ENCODE results near the gene ENTPD7. TPM values are rescaled to one million over a fixed set of nuclear protein-coding genes. Genes with fewer than 3 reads are reported as not detected.

The ENTPD7 gene
- total and polyA plus RNA-seq, 2 of the 8 experiments (the other 6 are each of a cell fraction or from before 2014, with no cell fraction given): 5.0 to 15.6 TPM

GRCh38 chr10:99658622-99659030, 683 bp upstream of the ENTPD7 start:
- POLR2A ChIA-PET (ENCODE audit: partially characterized antibody): interaction anchor here (1.5 to 3.0 kb wide), 2 partner anchors 9 to 37 kb away, joined by 4 to 23 read pairs; partner anchors contain the start of gene SLC25A28
- peak in 1 of 2 experiments; percentile 50 for DNase-seq (ENCODE audit: low read depth in 1 of 2, low spot score in 2 of 2)
- WGBS, 2 experiments (ENCODE audit: extremely low coverage in 1 of 2, insufficient coverage in 1 of 2, insufficient read length in 1 of 2, insufficient replicate concordance in 2 of 2, low coverage in 1 of 2, low lambda C conversion rate in 2 of 2, missing lambda C conversion rate in 1 of 2): 6% methylated on average over 24 of the region's 24 CpGs; no CpG with 5 or more reads in 1 of the 2 experiments

More at GRCh38 chr10:99658622-99659030, 683 bp upstream of the ENTPD7 start:
- H2BK15ac ChIP-seq (ENCODE audit: low read length): no peak overlapping the region
- H3K4me2 ChIP-seq (ENCODE audit: insufficient read depth in 1 of 2, low read depth in 2 of 2, low read length in 2 of 2): peak overlapping the region; percentile 79 to 87
- TF ChIP-seq POLR2AphosphoS5 (IDR thresholded peaks at IDR 0.05; ENCODE audit: low read depth, low read length) (no peak), RXRA (IDR thresholded peaks at IDR 0.05; ENCODE audit: insufficient read depth, low read depth, low read length) (no peak), TAF1 (IDR thresholded peaks at IDR 0.05; ENCODE audit: low read depth, low read length) (no peak), JUND (IDR thresholded peaks at IDR 0.05; ENCODE audit: low read length) (no peak), PHF8 (conservative IDR thresholded peaks at IDR 0.05; ENCODE audit: low read depth, low read length) (0 out of 2 replicates have a peak, but pooled peaks have one; percentile 10), SIN3A (conservative IDR thresholded peaks at IDR 0.05 in 1 of 2, IDR thresholded peaks at IDR 0.05 in 1 of 2; ENCODE audit: low read depth in 1 of 2, low read length in 2 of 2) (0 out of 4 replicates have a peak, but pooled peaks of 1 of the 2 experiments have one; percentile 10), MAX (IDR thresholded peaks at IDR 0.05) (0 out of 2 replicates have a peak, but pooled peaks have one; percentile 25), KDM5A (IDR thresholded peaks at IDR 0.05; ENCODE audit: low read length) (no peak), CEBPB (IDR thresholded peaks at IDR 0.05; ENCODE audit: low read depth, low read length) (no peak), SUZ12 (IDR thresholded peaks at IDR 0.05; ENCODE audit: low read length) (0 out of 2 replicates have a peak, but pooled peaks have one; percentile 17), HDAC6 (IDR thresholded peaks at IDR 0.05; ENCODE audit: low read depth, low read length) (no peak), EGR1 (IDR thresholded peaks at IDR 0.05; ENCODE audit: borderline replicate concordance, low read depth, low read length) (no peak), CREB1 (IDR thresholded peaks at IDR 0.05) (no peak), FOSL1 (IDR thresholded peaks at IDR 0.05; ENCODE audit: insufficient read depth, low read depth, low read length) (no peak)
- no peak for FAIRE-seq
- H3K56ac ChIP-seq (replicated peaks; ENCODE audit: insufficient read length, low read depth, low read length): no peak overlapping the region
- H3K4me3 ChIP-seq (ENCODE audit: extremely low read depth in 1 of 4, insufficient read depth in 2 of 4, low read depth in 3 of 4, low read length in 4 of 4): peak overlapping the region; percentile 64 to 92 (median 88)
- peak overlapping the region; percentile 28 for H3K4ac ChIP-seq (replicated peaks; ENCODE audit: insufficient read length, low read depth, low read length)
- no peak overlapping the region for H2BK12ac ChIP-seq (ENCODE audit: low read depth, low read length)
- H3K9me3 ChIP-seq (ENCODE audit: insufficient read depth in 2 of 2, low read depth in 1 of 2, low read length in 1 of 2): no peaks in the 10 kb centered on the region
- no peaks in the 10 kb centered on the region for H3K79me2 ChIP-seq (ENCODE audit: control insufficient read depth in 1 of 2, insufficient read depth in 2 of 2, low read length in 2 of 2)
- H3K36me3 ChIP-seq (ENCODE audit: control insufficient read depth in 2 of 4, insufficient read depth in 4 of 4, low read length in 3 of 4): no peaks in the 10 kb centered on the region; a peak in 1 of 8 replicates
- H4K8ac ChIP-seq (ENCODE audit: extremely low read depth, insufficient read depth, low read length): peak overlapping the region; percentile 26; the same call in 1 of the 2 replicates
- H2BK5ac ChIP-seq (ENCODE audit: low read depth, low read length): no peak overlapping the region; the same call in 1 of the 2 replicates
- H4K91ac ChIP-seq (replicated peaks; ENCODE audit: insufficient read length, low read length): no peak overlapping the region
- H2AK5ac ChIP-seq (ENCODE audit: low read depth, low read length): no peak overlapping the region
- H3K23me2 ChIP-seq (ENCODE audit: low read depth, low read length): peaks cover 6% of the 10 kb centered on the region; the same call in 1 of the 2 replicates
- H4K20me1 ChIP-seq (replicated peaks in 1 of 2; ENCODE audit: control insufficient read depth in 1 of 2, insufficient read depth in 2 of 2, low read length in 2 of 2): no peaks in the 10 kb centered on the region
- H3K27me3 ChIP-seq (replicated peaks in 1 of 4; ENCODE audit: control insufficient read depth in 3 of 4, extremely low read depth in 1 of 4, insufficient read depth in 3 of 4, low read length in 3 of 4): peaks cover 0 to 11% (median 2%) of the 10 kb centered on the region in 4 experiments; a peak in 5 of 7 replicates
- H3K23ac ChIP-seq (ENCODE audit: insufficient read length): no peak overlapping the region
- no peak overlapping the region for H3K27ac ChIP-seq (ENCODE audit: low read depth, low read length)
- CTCF ChIA-PET (ENCODE audit: partially characterized antibody): interaction anchor here (0.8 to 3.1 kb wide), 6 partner anchors 33 to 101 kb away, joined by 3 to 11 read pairs (median 4); no protein-coding TSS in a partner anchor
- no peak overlapping the region for H2BK20ac ChIP-seq (ENCODE audit: low read length)
- no peak overlapping the region for H3K18ac ChIP-seq (ENCODE audit: extremely low read depth, low read length)
- H4K5ac ChIP-seq (ENCODE audit: insufficient read length, low read depth, low read length): no peak overlapping the region
- peak overlapping the region in 3 of 4 experiments; percentile 24 to 56 (median 54); a peak in 6 of 7 replicates for H3K9ac ChIP-seq (replicated peaks in 1 of 4; ENCODE audit: extremely low read depth in 1 of 4, low read depth in 3 of 4, low read length in 3 of 4)
- no peak overlapping the region for H3K14ac ChIP-seq (ENCODE audit: insufficient read length)
- H3K4me1 ChIP-seq (replicated peaks in 1 of 4; ENCODE audit: control insufficient read depth in 3 of 4, insufficient read depth in 4 of 4, low read length in 3 of 4): no peaks in the 10 kb centered on the region; a peak in 1 of 7 replicates
- H2AFZ ChIP-seq (ENCODE audit: low read length): peak overlapping the region; percentile 97
- H3K79me1 ChIP-seq (ENCODE audit: low read depth, low read length): no peaks in the 10 kb centered on the region
- no peak overlapping the region for H2BK120ac ChIP-seq (replicated peaks; ENCODE audit: low read depth, low read length)
